ENCODE data around the gene RSPH6A. TPM values are rescaled to one million over a fixed set of nuclear protein-coding genes. Genes with fewer than 3 reads are reported as not detected.

Gene RSPH6A
- total and polyA plus RNA-seq, 2 of the 13 experiments (the other 11 are each of a cell fraction or from before 2014, with no cell fraction given) = 0.07 TPM; not detected in 1

- intact Hi-C loops (cut with micrococcal nuclease; ENCODE audit: unreplicated experiment) (no loop called here), in situ Hi-C loops (cut with HindIII; ENCODE audit: extremely low pct_ligation_motif_present, low pct_unique_long_range_greater_than_20kb) (no loop called here)
- Histone ChIP-seq H3K27ac (ENCODE audit: extremely low read length, insufficient read depth, low read length) (no peak overlapping the region), H2AFZ (ENCODE audit: low read length) (no peak overlapping the region), H3K4me2 (ENCODE audit: low read depth, low read length) (no peak overlapping the region), H3K36me3 (replicated peaks in 1 of 2; ENCODE audit: control insufficient read depth in 1 of 2, insufficient read depth in 2 of 2, low read length in 2 of 2) (peaks cover 2% of the 10 kb centered on the region in 2 experiments; a peak in 2 of 5 replicates), H4K20me1 (ENCODE audit: insufficient read depth, low read length) (no peaks in the 10 kb centered on the region), H3K27me3 (ENCODE audit: control insufficient read depth in 1 of 2, insufficient read depth in 2 of 2, low read length in 2 of 2) (no peaks in the 10 kb centered on the region), H3K4me3 (replicated peaks in 1 of 3; ENCODE audit: insufficient read depth in 1 of 3, low read depth in 2 of 3, low read length in 3 of 3) (no peak overlapping the region), H3K4me1 (ENCODE audit: insufficient read depth, low read length) (peaks cover 18% of the 10 kb centered on the region), H3K9me3 (ENCODE audit: low read length) (no peaks in the 10 kb centered on the region), H3K79me2 (ENCODE audit: insufficient read depth, low read length) (peaks cover 3% of the 10 kb centered on the region), H3K9ac (ENCODE audit: insufficient read depth, low read depth, low read length) (no peak overlapping the region)
- DNase-seq (ENCODE audit: low spot score) = no peak
- no peak for FAIRE-seq
- POLR2A ChIA-PET = interaction anchor here (1.2 to 1.4 kb wide), 2 partner anchors 10 to 21 kb away, joined by 3 to 5 read pairs; partner anchors contain the start of genes DMPK and DMWD
- no TSS peak for BruUV-seq (replicated peaks)
- CTCF ChIA-PET (ENCODE audit: low intra/inter-chr PET ratio, low total read pairs) = no interaction called here
- 75% methylated on average over 14 of the region's 14 CpGs for WGBS (ENCODE audit: low lambda C conversion rate)
- ATAC-seq = no peak
- TF ChIP-seq ZNF136 (CRISPR knock-in tag; IDR thresholded peaks at IDR 0.05; ENCODE audit: low read depth) = no peak
- no peak for TF ChIP-seq ZFP90 (CRISPR knock-in tag; IDR thresholded peaks at IDR 0.05; ENCODE audit: borderline replicate concordance)
- TF ChIP-seq POLR2A (IDR thresholded peaks at IDR 0.05; ENCODE audit: insufficient read depth in 1 of 2, low read depth in 2 of 2, low read length in 2 of 2) = 0 out of 4 replicates have a peak, but pooled peaks of 1 of the 2 experiments have one; percentile 7
- no peak for TF ChIP-seq HNF4G (IDR thresholded peaks at IDR 0.05; ENCODE audit: borderline replicate concordance, low read depth, low read length)
- TF ChIP-seq HNF4G (CRISPR knock-in tag; IDR thresholded peaks at IDR 0.05; ENCODE audit: borderline replicate concordance, low read depth) = no peak
- peak; percentile 31 for TF ChIP-seq AGO2 (optimal IDR thresholded peaks at IDR 0.05; ENCODE audit: low read depth, low read length)
Measured at GRCh38 chr19:45772130-45772840, 42.8 kb downstream of the RSPH6A start.

- DNase-seq (ENCODE audit: low spot score) = no peak
- H3K36me3 ChIP-seq (replicated peaks in 1 of 2; ENCODE audit: control insufficient read depth in 1 of 2, insufficient read depth in 2 of 2, low read length in 2 of 2) = no peaks in the 10 kb centered on the region
- H3K27me3 ChIP-seq (ENCODE audit: control insufficient read depth in 1 of 2, insufficient read depth in 2 of 2, low read length in 2 of 2) = no peaks in the 10 kb centered on the region
- FAIRE-seq = no peak
- WGBS (ENCODE audit: low lambda C conversion rate) = 94% methylated on average over 23 of the region's 46 CpGs
- ATAC-seq = no peak
- H3K4me2 ChIP-seq (ENCODE audit: low read depth, low read length) = peak overlapping the region; percentile 72
- in situ Hi-C loops (cut with HindIII; ENCODE audit: extremely low pct_ligation_motif_present, low pct_unique_long_range_greater_than_20kb) = no loop called here
- POLR2A ChIA-PET = interaction anchor here (0.9 to 4.7 kb wide), 9 partner anchors 10 to 188 kb away, joined by 4 to 94 read pairs (median 11); partner anchors contain the start of genes DMPK, DMWD, FOXA3 and QPCTL
- H3K9ac ChIP-seq (ENCODE audit: insufficient read depth, low read depth, low read length) = peak overlapping the region; percentile 48
- peak overlapping the region; percentile 85 for H3K27ac ChIP-seq (ENCODE audit: extremely low read length, insufficient read depth, low read length)
- peaks cover 24% of the 10 kb centered on the region for H3K4me1 ChIP-seq (ENCODE audit: insufficient read depth, low read length)
- CTCF ChIA-PET (ENCODE audit: low intra/inter-chr PET ratio, low total read pairs) = interaction anchor here (2.4 kb wide), 1 partner anchor 28 kb away, joined by 17 read pairs; no protein-coding TSS in a partner anchor
- intact Hi-C loops (cut with micrococcal nuclease; ENCODE audit: unreplicated experiment) = no loop called here
- peaks cover 3% of the 10 kb centered on the region for H3K79me2 ChIP-seq (ENCODE audit: insufficient read depth, low read length)
- peak overlapping the region in 2 of 3 experiments; percentile 52 to 69; a peak in 2 of 6 replicates for H3K4me3 ChIP-seq (replicated peaks in 1 of 3; ENCODE audit: insufficient read depth in 1 of 3, low read depth in 2 of 3, low read length in 3 of 3)
- no peaks in the 10 kb centered on the region for H3K9me3 ChIP-seq (ENCODE audit: low read length)
- BruUV-seq (replicated peaks) = no TSS peak
- H2AFZ ChIP-seq (ENCODE audit: low read length) = no peak overlapping the region
- H4K20me1 ChIP-seq (ENCODE audit: insufficient read depth, low read length) = no peaks in the 10 kb centered on the region
- no peak for TF ChIP-seq CCDC6 (CRISPR knock-in tag; IDR thresholded peaks at IDR 0.05)
Measured at GRCh38 chr19:45771311-45771933, 43.7 kb downstream of the RSPH6A start.

All from HepG2 (cell line).